ENCODE data around the gene PCSK1N. TPM values are rescaled to one million over a fixed set of nuclear protein-coding genes. Genes with fewer than 3 reads are reported as not detected.

The PCSK1N gene
- total and polyA plus RNA-seq, 9 of the 15 experiments (the other 6 are each of a cell fraction or from before 2014, with no cell fraction given) = 0.07 to 0.55 (median 0.54) TPM; not detected in 6

DNA sequence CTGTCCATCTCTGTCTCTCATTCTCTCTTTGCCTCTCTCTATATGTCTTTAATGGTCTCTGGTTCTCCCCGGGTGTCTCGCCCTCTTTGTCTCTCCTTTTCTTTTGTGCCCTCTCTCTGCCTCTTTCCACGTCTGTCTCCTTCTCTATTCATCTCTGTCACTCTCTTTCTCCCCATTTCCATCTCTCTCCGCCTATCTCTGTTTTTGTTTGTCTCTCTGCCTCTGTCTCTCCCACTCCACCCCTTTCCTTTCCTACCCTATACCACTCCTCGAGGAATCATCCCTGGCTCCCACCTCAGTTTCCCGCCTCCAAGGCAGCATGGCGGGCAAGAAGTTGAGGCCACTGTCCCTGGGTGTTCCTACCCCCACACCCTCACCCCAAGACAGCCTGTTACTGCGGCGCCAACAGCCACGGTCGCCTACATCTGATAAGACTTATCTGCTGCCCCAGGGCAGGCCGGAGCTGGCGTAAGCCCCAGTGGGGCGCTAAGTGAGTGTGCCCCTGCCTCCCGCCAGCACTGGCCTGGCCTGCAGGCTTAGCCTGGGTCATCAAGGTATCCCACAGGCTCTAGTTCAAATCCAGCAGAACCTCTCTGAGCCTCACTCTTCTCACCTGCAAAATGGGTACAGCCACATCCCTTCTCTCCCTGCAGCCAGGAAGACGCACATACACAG is 49.7 kb downstream of the PCSK1N start (continued):
- TF ChIP-seq, protein P1, sequence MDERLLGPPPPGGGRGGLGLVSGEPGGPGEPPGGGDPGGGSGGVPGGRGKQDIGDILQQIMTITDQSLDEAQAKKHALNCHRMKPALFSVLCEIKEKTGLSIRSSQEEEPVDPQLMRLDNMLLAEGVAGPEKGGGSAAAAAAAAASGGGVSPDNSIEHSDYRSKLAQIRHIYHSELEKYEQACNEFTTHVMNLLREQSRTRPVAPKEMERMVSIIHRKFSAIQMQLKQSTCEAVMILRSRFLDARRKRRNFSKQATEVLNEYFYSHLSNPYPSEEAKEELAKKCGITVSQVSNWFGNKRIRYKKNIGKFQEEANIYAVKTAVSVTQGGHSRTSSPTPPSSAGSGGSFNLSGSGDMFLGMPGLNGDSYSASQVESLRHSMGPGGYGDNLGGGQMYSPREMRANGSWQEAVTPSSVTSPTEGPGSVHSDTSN (CRISPR knock-in tag; IDR thresholded peaks at IDR 0.05; ENCODE audit: low read depth) = no peak
- TF ChIP-seq, protein P1 (tag; conservative IDR thresholded peaks at IDR 0.05; ENCODE audit: low read depth) = no peak
- no peak for TF ChIP-seq ZNF224 (CRISPR knock-in tag; IDR thresholded peaks at IDR 0.05)
- no peak for TF ChIP-seq KDM1A (IDR thresholded peaks at IDR 0.05)
- no peak; a peak in 1 of 4 replicates for TF ChIP-seq FOXK2 (conservative IDR thresholded peaks at IDR 0.05 in 1 of 2, IDR thresholded peaks at IDR 0.05 in 1 of 2; ENCODE audit: low read depth in 2 of 2)
- TF ChIP-seq, protein P2, sequence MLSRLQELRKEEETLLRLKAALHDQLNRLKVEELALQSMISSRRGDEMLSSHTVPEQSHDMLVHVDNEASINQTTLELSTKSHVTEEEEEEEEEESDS (CRISPR knock-in tag; IDR thresholded peaks at IDR 0.05) = no peak
- no peak for TF ChIP-seq GTF2E2 (tag; IDR thresholded peaks at IDR 0.05)
- no peak for TF ChIP-seq KLF1 (tag; IDR thresholded peaks at IDR 0.05)
- TF ChIP-seq MLX (CRISPR knock-in tag; conservative IDR thresholded peaks at IDR 0.05) = no peak
- TF ChIP-seq ZNF263 (CRISPR knock-in tag; IDR thresholded peaks at IDR 0.05; ENCODE audit: borderline replicate concordance) = no peak
- TF ChIP-seq DIDO1 (tag; IDR thresholded peaks at IDR 0.05; ENCODE audit: low read depth) = no peak
- peak; percentile 80 for TF ChIP-seq SMARCA4 (IDR thresholded peaks at IDR 0.05)
- TF ChIP-seq ASH1L (IDR thresholded peaks at IDR 0.05; ENCODE audit: borderline replicate concordance, low read depth, partially characterized antibody) = no peak
- no peak for TF ChIP-seq MEIS2 (IDR thresholded peaks at IDR 0.05; ENCODE audit: partially characterized antibody)
- TF ChIP-seq, protein P3, sequence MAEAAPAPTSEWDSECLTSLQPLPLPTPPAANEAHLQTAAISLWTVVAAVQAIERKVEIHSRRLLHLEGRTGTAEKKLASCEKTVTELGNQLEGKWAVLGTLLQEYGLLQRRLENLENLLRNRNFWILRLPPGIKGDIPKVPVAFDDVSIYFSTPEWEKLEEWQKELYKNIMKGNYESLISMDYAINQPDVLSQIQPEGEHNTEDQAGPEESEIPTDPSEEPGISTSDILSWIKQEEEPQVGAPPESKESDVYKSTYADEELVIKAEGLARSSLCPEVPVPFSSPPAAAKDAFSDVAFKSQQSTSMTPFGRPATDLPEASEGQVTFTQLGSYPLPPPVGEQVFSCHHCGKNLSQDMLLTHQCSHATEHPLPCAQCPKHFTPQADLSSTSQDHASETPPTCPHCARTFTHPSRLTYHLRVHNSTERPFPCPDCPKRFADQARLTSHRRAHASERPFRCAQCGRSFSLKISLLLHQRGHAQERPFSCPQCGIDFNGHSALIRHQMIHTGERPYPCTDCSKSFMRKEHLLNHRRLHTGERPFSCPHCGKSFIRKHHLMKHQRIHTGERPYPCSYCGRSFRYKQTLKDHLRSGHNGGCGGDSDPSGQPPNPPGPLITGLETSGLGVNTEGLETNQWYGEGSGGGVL (CRISPR knock-in tag; IDR thresholded peaks at IDR 0.05) = no peak
- peak; percentile 99 for TF ChIP-seq BCOR (IDR thresholded peaks at IDR 0.05)
- TF ChIP-seq NCOR1 (IDR thresholded peaks at IDR 0.05) = no peak
- TF ChIP-seq CBX5 (IDR thresholded peaks at IDR 0.05; ENCODE audit: borderline replicate concordance, low read depth) = no peak
- TF ChIP-seq SRSF3 (IDR thresholded peaks at IDR 0.05; ENCODE audit: insufficient read depth, low read length) = no peak
- no peak for TF ChIP-seq EWSR1 (IDR thresholded peaks at IDR 0.05; ENCODE audit: borderline replicate concordance, low read depth, partially characterized antibody)
- no peak for TF ChIP-seq ZNF146 (CRISPR knock-in tag; IDR thresholded peaks at IDR 0.05; ENCODE audit: unreplicated experiment)

All from K562 (cell line).